ENCODE measurements around the gene CNEP1R1.
"Not testable (repeated sequence)": the region's sequence is repeated elsewhere in the genome, so short reads cannot be mapped to it uniquely, and the experiment has no call there.

CNEP1R1 gene, protein sequence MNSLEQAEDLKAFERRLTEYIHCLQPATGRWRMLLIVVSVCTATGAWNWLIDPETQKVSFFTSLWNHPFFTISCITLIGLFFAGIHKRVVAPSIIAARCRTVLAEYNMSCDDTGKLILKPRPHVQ

DNA sequence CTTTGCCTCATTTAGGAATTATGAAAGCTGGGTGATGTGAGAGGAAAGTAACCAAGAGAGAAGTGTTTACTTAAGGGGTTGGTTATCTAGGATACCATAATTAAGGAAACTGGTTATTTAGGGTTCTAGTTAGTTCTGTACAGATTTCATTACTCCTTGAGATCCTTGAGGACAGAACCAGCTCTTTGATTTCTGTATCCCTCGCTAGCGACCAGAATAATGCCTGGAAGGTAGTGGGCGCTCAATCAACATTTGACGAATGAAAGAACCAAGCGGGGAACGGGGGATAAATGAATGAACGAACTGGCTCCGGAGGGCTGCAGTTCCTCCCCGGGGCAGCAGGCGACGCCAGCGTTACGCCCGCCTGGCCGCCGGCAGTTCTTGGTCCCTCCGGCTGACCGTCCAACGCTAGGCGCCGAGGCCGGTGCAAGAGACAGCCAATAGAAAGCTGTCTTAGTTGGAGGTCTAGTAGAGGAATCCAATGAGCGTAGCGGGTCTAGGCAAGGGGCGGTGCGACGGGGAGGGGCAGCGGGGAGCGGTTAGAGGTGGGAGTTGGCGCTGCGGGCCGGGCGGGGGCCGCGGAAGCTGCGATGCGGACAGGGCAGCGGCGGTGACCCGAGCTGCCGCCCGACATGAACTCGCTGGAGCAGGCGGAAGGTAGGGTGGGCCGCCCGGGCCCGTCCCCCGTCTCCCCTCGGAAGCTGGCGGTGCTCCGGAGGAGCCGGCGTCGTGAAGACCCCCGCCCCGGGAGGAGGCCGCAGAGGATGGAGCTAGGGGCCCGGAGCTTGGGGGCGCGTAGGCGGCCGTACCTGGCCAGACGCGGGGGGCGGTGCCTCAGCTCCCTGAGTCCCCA, at the start of gene CNEP1R1:
Gene CNEP1R1, plus strand, starts transcription at position 542 of the 853 bp plus-strand sequence. Its CDS starts 91 bp downstream, at position 633.
- peak; percentile 86 to 91 (median 89) for DNase-seq (ENCODE audit: low read depth in 3 of 3)

DNA sequence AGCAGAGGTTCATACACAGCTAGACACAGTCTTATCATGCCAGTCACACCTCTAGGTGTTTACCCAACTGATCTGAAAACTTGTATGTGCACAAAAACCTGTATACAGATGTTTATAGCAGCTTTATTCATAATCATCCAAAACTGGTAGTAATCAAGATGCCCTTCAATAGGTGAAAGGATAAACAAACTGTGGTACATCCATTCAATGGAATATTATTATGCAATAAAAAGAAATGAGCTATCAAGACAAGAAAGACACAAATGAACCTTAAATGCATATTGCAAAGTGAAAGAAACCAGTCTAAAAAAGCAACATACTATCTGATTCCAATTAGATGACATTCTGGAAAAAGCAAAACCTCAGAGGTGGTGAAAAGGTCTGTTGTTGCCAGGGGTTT, 47.6 kb upstream of the CNEP1R1 start:
- DNase-seq (ENCODE audit: low read depth in 3 of 3): no peak

DNA sequence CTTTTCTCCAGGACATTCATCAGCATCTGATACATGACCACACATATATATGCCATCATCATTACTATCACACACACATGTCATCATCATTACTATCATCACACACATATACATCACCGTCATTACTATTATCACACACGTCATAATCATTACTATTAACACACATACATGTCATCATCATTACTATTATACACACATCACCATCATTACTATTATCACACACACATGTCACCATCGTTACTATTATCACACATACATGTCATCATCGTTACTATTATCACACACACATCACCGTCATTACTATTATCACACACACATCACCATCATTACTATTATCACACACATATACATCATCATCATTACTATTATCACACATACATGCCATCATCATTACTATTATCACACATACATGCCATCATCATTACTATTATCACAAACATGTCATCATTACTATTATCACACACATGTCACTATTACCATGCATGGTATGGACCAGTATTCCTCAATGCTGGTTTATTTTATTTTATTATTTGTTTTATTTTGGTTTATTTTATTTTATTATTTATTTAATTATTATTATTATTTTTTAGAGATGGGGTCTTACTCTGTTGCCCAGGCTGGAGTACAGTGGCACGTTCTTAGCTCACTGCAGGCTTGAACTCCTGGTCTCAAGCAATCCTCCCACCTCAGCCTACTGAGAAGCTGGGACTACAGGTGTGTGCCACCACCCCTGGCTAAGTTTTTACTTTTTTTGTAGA, 46.3 kb upstream of the CNEP1R1 start:
- no peak for DNase-seq (ENCODE audit: low read depth in 3 of 3)

DNA sequence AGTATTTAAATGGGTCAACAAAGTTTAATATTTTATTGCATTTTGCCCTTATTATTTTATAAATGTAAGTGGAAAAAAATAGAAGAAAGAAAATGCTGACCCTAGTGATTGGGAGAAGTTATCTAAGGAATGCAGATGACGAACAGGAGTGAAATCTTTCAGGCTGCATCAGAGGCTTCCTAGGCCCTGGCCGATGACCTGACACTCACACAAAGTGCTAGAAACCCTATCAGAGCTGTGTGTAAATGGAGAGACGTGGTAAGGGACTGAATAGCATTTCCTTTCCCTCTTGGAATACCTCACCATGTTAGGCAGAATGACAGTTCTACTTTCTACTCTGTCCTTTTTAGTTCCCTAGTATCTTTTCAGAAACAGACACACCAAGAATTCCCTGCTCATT, 44.9 kb upstream of the CNEP1R1 start:
- DNase-seq (ENCODE audit: low read depth in 3 of 3): no peak

DNA sequence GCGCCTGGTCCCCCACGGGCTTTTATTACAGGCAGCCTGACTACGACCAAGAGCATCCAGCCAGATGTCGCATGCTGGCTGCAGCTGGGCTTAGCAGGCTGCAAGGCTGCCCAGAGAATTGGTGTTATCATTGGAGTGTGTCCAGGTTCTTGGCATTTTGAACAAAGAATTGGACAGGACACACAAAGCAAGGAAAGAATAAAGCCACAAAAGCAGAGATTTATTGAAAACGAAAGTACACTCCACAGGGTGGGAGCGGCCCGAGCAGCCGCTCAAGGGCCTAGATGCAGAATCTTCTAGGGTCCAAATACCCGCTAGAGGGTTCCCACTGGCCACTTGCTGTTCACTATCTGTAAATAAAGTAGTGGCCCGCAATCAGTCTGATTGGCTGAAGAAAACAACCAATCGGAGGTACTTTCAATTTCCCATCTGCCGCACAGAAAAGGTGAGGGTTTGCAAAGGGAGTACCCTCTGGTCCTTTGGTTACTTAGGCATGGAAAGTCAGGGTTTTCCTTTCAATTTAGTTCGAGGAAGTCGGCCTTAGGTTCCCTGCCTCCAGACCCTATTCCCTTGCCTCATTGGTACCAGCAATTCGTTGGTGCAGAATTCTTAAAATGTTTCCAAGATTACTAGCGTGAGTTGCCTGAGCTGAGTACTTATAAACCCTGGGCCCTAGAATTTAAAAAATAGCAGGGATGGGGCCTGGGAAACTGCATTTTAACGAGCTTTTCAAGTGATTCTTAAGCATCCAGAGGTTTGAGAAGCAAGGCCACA, 38.5 kb upstream of the CNEP1R1 start:
- no peak for DNase-seq (ENCODE audit: low read depth in 3 of 3)

DNA sequence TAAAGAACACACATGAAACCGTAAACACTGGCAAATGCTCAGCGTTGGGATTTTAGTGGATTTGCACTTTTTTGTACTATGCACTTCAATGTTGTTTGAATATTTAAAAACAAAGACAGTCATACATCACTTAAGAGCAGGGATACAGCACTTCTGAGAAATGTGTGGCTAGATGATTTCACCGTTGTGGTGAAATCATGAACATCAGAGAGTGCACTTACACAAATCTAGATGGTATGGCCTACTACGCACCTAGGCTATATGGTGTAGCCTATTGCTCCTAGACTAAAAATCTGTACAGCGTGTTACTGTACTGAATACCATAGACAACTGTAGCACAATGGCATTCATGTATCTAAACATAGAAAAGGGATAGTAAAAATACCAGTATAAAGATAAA, 37.6 kb upstream of the CNEP1R1 start:
- no peak for DNase-seq (ENCODE audit: low read depth in 3 of 3)

DNA sequence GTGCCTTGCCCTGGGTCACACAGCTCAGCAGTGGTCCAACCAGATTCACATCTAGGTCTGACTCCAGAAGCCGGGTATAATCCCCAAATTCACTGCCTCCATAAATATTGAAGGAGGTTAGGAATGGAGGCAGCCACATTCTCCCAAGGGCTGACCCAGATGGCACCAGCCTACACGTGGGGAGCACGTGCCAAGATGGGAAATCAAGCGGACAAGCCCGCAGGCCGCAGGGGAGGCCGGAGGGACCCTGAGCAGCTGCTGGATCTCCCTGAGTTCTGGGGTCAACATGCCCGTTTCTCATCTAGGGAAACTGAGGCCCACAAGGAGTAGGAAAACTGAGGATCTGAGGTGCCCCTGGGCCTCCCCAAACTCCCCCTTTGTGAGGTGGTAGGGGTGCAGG, 32.2 kb upstream of the CNEP1R1 start:
- no peak for DNase-seq (ENCODE audit: low read depth in 3 of 3)

DNA sequence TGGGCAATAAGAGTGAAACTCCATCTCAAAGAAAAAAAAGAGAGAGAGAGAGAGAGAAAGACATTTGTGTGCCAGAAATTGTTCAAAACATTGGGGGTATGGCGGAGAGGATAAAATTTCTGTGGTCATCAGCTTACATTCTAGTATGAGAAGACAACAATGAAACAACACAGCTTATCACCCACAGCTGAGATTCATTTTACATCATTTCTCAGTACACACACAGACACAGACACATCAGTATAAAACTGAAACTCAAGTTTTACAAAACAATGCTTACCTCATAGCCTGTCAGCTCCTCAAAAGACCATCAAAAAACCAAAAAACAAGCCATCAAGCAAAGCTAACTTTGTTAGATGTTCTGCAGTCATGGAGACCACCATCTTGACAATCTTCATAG, 31.4 kb upstream of the CNEP1R1 start:
- no peak for DNase-seq (ENCODE audit: low read depth in 3 of 3)

DNA sequence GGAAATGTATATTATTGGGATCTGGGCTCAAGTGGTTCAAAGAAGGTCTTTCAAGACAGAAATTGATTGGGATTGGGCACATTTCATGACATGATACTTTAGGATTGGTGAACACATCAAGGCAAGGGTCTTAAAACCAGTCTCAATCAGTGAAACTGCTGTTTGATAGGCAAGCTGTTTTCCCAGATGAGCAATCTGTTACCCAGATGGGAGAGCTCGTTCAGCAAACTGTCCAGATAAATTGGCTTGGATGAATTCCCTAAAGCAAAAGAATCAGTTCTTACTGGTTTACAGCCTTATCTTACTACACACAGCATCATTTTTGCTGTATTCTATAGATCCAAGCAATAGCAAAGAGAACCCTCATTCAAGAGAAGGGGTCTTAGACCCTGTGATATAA, 31.0 kb upstream of the CNEP1R1 start:
- no peak for DNase-seq (ENCODE audit: low read depth in 3 of 3)

DNA sequence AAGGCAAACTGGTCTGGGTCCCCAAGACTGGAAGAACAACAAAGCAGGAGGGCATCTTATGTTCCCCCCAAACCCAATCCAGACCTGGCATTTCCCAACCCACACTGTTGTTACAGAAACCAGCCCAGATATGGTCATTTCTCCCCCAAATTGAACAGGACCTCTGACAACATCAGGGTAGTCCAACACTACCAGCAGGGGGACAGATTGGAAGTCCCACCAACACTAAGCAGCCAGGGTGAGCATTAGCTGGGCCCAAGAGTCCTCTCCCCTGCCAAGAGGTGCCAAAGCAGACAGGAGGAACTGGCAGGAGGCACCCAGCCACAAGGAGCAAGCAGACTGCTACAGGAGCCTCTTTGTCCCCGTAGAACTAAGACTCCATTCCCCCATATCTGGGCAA, 29.3 kb upstream of the CNEP1R1 start:
- DNase-seq (ENCODE audit: low read depth in 3 of 3): no peak

DNA sequence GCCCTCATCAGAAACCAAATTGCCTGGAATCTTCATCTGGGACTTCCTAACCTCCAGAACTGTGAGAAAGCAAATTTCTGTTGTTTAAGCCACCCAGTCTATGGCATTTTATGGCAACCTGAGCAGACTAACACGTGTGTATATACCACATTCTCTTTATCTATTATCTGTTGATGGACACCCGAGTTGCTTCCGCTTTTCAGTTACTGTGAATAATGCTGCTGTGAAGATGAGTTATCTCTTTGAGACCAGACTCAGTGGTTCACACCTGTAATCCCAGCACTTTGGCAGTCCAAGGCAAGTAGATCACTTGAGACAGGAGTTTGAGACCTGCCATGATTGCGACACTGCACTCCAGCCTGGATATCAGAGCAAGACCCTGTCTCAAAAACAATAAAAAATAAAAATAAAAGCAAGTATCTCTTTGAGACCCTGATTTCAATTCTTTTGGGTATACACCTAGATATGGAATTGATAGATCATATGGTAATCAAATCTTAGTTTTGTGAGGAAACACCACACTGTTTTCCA, 27.2 kb upstream of the CNEP1R1 start:
- no peak for DNase-seq (ENCODE audit: low read depth in 3 of 3)

DNA sequence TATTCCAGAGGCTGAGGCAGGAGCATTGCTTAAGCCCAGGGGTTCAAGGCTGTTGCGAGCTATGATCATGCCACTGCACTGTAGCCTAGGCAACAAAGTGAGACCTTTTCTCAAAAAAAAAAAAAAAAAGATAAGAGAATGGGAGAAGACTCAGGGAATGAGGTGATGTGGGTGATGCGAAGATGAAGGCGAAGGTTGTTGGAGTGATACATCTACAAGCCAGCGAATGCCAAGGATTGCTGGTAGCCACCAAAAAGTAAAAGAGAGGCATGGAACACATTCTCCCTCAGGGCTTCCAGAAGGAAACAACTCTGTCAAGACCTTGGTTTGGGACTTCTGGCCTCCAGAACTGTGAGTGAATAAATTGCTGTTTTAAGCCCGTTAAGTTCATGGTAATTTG, 26.0 kb upstream of the CNEP1R1 start:
- no peak for DNase-seq (ENCODE audit: low read depth in 3 of 3)

DNA sequence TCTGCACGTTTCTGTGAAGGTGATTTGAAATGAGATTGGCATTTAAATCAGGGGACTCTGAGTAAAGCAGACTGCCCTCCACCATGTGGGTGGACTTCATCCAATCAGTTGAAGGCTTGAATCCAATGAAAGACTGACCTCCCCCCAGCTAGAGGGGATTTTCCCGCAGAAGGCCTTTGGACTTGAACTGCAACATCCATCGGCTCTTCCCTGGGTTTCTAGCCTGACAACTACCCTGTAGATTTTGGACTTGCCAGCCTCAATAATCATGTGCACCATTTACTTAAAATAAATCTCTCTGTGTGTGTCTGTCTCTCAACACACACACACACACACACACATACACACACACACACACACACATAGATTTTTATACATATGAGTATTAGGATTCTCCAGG, 23.9 kb upstream of the CNEP1R1 start:
- DNase-seq (ENCODE audit: low read depth in 3 of 3): no peak

DNA sequence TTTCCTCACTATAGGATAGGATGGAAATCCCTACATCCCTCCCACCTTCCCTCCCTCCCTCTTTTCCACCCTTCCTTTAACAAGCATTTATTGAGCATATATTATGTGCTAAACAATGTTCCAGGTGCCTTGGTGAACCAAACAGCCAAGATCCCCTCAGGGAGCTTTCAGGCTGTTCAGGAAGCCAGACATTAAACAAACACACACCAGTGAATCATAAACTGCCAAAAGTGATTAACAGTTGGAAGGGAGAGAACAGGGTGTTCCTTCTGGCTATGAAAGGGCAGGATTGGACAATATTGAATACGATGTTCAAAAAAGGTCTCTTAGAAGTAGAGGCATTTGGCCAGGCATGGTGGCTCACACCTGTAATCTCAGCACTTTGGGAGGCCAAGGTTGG, 22.8 kb upstream of the CNEP1R1 start:
- no peak for DNase-seq (ENCODE audit: low read depth in 3 of 3)

DNA sequence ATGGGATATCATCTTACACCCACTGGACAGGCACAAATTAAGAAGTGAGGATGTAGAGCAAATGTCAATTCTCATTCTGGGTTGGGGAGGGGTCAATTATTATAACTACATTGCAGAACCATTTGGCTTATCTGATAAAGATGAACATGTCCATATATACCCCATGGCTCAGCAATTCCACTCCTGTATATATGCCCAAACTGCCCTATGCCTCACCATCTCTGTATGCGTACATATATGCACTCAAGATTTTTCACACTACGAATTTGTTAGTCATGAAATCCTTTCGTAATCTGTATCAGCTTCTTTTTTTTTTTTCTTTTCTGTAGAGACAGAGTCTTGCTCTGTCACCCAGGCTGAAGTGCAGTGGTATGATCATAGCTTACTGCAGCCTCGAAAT, 20.8 kb upstream of the CNEP1R1 start:
- DNase-seq (ENCODE audit: low read depth in 3 of 3): no peak

DNA sequence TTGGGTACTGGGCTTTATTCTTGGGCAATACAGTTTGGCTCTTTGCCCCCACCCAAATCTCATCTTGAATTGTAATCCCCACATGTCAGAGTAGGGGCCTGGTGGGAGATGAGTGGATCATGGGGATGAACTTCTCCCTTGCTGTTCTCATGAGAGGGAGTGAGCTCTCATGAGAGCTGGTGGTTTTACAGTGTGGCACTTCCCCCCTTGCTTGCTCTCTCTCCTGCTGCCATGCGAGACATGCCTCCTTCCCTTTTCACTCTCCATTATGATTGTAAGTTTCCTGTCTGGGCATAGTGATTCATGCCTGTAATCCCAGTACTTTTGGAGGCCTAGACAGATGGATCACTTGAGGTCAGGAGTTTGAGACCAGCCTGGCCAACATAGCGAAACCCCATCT, 18.1 kb upstream of the CNEP1R1 start:
- DNase-seq (ENCODE audit: low read depth in 3 of 3): no peak

DNA sequence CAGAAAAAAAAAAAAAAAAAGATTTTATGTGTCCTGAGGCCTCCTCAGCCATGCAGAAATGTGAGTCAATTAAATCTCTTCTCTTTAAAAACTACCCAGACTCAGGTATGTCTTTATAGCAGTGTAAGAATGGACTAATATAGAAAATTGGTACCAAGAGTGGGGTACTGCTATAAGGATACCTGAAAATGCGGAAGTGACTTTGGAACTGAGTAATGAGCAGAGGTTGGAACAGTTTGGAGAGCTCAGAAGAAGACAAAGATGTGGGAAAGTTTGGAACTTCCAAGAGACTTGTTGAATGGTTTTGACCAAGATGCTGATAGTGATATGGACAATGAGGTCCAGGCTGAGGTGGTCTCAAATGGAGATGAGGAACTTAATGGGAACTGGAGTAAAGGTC, 17.3 kb upstream of the CNEP1R1 start:
- no peak for DNase-seq (ENCODE audit: low read depth in 3 of 3)

DNA sequence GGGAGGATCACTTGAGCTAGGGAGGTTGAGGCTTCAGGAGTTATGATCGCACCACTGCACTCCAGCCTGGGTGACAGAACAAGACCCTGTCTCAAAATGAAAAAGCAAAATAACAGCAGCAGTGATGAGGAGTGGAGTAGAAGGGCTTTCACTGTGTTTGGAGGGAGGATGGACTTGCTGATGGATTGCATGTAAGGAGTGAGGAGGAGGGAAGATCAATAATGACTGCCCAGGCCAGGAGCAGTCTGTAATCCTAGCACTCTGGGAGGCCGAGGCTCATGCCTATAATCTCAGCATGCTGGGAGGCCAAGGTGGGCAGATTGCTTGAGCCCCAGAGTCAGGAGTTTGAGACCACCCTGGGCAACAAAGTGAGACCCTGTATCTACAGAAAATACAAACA, 14.8 kb upstream of the CNEP1R1 start:
- DNase-seq (ENCODE audit: low read depth in 3 of 3): no peak

DNA sequence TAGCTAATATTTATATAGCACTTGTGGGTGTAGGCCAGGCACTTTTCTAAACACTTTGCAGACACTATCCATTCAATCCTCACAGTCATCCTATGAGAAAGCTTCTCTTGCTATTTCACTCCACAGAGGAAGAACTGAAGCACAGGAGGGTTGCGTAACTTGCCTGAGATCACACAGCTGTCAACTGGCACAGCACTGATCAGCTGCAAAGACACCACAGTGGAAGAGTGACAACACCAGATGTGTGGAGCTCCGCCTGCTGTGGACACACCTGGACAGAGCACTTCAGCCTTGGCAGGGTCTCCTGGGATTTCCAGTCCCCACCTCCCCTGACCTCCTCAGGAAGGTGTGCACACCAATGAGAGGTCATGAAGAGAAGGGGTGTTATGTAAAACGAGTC, 13.3 kb upstream of the CNEP1R1 start:
- DNase-seq (ENCODE audit: low read depth in 3 of 3): no peak

DNA sequence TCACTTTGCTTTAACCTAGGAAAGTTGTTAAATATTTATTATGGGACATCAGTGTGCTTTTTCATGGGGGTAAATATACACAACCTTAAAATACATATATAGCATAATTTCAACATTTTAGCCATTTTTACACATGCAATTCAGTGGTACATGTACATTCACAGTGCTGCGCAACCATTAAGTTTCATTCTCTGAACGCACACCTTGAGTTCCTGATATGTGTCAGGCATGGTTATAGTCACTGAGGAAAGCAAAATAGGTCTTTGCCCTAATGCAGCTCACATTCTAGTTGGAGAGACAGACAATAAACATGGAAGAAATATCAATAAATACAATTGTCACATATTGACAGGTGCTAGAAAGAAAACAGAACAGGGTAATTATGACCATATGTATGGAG, 12.8 kb upstream of the CNEP1R1 start:
- DNase-seq (ENCODE audit: low read depth in 3 of 3): no peak

DNA sequence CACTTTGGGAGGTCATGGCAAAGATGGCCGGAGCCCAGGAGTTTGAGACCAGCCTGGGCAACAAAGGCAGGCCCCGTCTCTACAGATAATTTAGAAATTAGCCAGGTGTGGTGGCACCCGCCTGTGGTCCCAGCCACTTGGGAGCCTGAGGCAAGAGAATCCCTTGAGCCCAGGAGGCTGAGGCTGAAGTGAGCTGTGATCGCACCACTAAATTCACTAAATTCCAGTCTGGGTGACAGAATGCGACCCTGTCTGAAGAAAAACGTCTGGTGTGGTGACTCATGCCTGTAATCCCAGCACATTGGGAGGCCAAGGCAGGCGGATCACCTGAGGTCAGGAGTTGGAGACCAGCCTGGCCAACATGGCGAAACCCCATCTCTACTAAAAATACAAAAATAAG, 10.8 kb upstream of the CNEP1R1 start:
- DNase-seq (ENCODE audit: low read depth in 3 of 3): not testable (repeated sequence)

DNA sequence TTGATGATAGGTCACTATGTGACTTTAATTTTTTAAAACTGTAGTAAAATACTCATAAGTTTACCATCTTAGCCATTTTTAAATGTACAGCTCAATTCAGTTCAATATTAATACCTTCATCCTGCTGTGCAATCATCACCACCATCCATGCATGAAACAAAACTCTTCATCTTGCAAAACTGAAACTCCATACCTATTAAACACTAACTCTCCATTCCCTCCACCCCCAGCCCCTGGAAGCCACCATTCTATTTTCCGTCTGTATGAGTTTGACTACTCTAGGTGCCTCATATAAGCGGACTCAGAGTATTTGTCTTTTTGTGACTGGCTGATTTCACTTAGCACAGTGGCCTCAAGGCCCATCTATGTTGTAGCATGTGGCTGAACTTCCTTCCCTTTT, 9.4 kb upstream of the CNEP1R1 start:
- DNase-seq (ENCODE audit: low read depth in 3 of 3): no peak

All from stimulated activated CD4-positive, alpha-beta T cell treated with anti-CD3 and anti-CD28 coated beads, TNF-alpha, amount 100 ng/mL, for 24 hours (primary cell).